ENCODE data around the gene IFI44. TPM values are rescaled to one million over a fixed set of nuclear protein-coding genes. Genes with fewer than 3 reads are reported as not detected.

Gene IFI44
- polyA plus RNA-seq, 3 donors = 23.0 to 48.1 (median 35.5) TPM

DNA sequence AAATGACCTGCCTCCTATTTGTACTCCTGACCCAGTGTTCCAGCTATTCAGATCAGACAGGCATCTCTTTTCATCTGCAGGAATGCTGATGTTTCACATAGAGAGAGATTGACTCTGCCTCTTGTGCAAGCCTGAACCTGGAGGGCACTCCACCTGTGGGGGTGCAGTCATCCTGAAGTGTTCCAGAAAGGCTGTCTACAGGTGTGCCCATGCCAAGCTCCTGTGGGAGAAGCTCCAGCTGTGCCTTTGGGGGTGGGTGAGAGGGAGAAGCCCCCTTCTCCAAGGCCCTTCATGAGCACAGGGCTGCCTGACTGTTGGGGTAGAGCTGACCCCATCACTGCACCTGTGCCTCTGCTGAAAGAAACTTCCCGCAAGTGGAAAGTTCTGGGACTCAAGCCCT, 22.8 kb downstream of the IFI44 start:
- no peaks in the 10 kb centered on the region for H3K36me3 ChIP-seq (replicated peaks in 1 of 2; ENCODE audit: control insufficient read depth in 1 of 2, insufficient read depth in 2 of 2, low read length in 2 of 2)
- H4K20me1 ChIP-seq (ENCODE audit: insufficient read depth, low read length) = no peaks in the 10 kb centered on the region
- H3K9me3 ChIP-seq (replicated peaks in 1 of 2; ENCODE audit: control insufficient read depth in 1 of 2, insufficient read depth in 1 of 2, low read length in 2 of 2) = no peaks in the 10 kb centered on the region
- Mint-ChIP-seq H3K36me3 (no peaks in the 10 kb centered on the region), H3K9me3 (no peaks in the 10 kb centered on the region), H3K27ac (no peak overlapping the region), H3K27me3 (ENCODE audit: low read depth in 3 of 3) (peaks cover 0 to 2% (median 0%) of the 10 kb centered on the region in 3 donors), H3K4me3 (no peak overlapping the region), H3K4me1 (peaks cover 2% of the 10 kb centered on the region)
- intact Hi-C loops (cut with micrococcal nuclease) = loop anchor here (5.0 to 10.0 kb wide), 2 partner anchors 55 to 538 kb away; no protein-coding TSS in a partner anchor
- no peak overlapping the region for H3K4me3 ChIP-seq (replicated peaks in 1 of 3; ENCODE audit: low read depth in 2 of 3, low read length in 3 of 3)
- no peak overlapping the region for H2AFZ ChIP-seq (ENCODE audit: insufficient read depth, low read depth, low read length, poor library complexity, severe bottlenecking)
- no peak overlapping the region for H3K27ac ChIP-seq (ENCODE audit: low read depth in 1 of 2, low read length in 2 of 2)
- no peak for DNase-seq
- H3K79me2 ChIP-seq (ENCODE audit: insufficient read depth, low read length) = no peaks in the 10 kb centered on the region
- H3K4me2 ChIP-seq (replicated peaks; ENCODE audit: extremely low read depth, low read length, poor library complexity, severe bottlenecking) = no peak overlapping the region
- no peak for TF ChIP-seq CTCF (IDR thresholded peaks at IDR 0.05)
- H3K27me3 ChIP-seq (ENCODE audit: control insufficient read depth in 2 of 2, insufficient read depth in 2 of 2, low read length in 2 of 2) = no peaks in the 10 kb centered on the region
- WGBS (ENCODE audit: insufficient coverage) = 100% methylated on average over 1 of the region's 1 CpG
- H3K4me1 ChIP-seq (ENCODE audit: control insufficient read depth in 1 of 2, insufficient read depth in 2 of 2, low read length in 2 of 2) = no peaks in the 10 kb centered on the region
- no peak overlapping the region for H3K9ac ChIP-seq (ENCODE audit: insufficient read depth, low read length, poor library complexity, severe bottlenecking)

DNA sequence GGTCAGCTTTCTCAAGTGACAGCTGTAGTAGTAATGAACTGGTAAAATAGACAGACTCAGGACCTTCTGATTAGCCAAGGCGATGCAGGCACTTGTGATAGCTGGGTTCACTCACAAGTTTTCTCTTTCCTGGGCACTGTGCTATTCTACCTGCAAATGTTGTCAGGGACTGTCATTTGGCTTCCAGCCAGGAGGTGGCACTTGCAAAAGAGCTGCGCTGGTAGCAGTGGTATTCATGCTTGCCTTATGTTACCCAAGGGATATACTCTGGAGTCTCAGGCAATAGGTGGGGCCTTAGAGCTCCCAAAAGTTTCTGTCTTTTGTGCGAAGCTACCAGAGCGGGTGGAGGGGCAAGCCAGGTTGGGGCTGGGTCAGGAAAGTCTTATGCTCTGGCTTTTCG, 23.5 kb downstream of the IFI44 start:
- no peak overlapping the region for H3K9ac ChIP-seq (ENCODE audit: insufficient read depth, low read length, poor library complexity, severe bottlenecking)
- Mint-ChIP-seq H3K27ac (no peak overlapping the region), H3K4me3 (no peak overlapping the region), H3K36me3 (no peaks in the 10 kb centered on the region), H3K27me3 (ENCODE audit: low read depth in 3 of 3) (peaks cover 0 to 2% (median 0%) of the 10 kb centered on the region in 3 donors), H3K9me3 (no peaks in the 10 kb centered on the region), H3K4me1 (peaks cover 5% of the 10 kb centered on the region)
- no peaks in the 10 kb centered on the region for H3K4me1 ChIP-seq (ENCODE audit: control insufficient read depth in 1 of 2, insufficient read depth in 2 of 2, low read length in 2 of 2)
- intact Hi-C loops (cut with micrococcal nuclease) = loop anchor here (5.0 to 10.0 kb wide), 2 partner anchors 56 to 538 kb away; no protein-coding TSS in a partner anchor
- H3K9me3 ChIP-seq (replicated peaks in 1 of 2; ENCODE audit: control insufficient read depth in 1 of 2, insufficient read depth in 1 of 2, low read length in 2 of 2) = no peaks in the 10 kb centered on the region
- no peaks in the 10 kb centered on the region for H4K20me1 ChIP-seq (ENCODE audit: insufficient read depth, low read length)
- H3K4me3 ChIP-seq (replicated peaks in 1 of 3; ENCODE audit: low read depth in 2 of 3, low read length in 3 of 3) = no peak overlapping the region
- 89% methylated on average over 5 of the region's 5 CpGs for WGBS (ENCODE audit: insufficient coverage)
- no peak overlapping the region for H2AFZ ChIP-seq (ENCODE audit: insufficient read depth, low read depth, low read length, poor library complexity, severe bottlenecking)
- H3K27ac ChIP-seq (ENCODE audit: low read depth in 1 of 2, low read length in 2 of 2) = no peak overlapping the region
- no peak for TF ChIP-seq CTCF (IDR thresholded peaks at IDR 0.05)
- H3K79me2 ChIP-seq (ENCODE audit: insufficient read depth, low read length) = no peaks in the 10 kb centered on the region
- H3K36me3 ChIP-seq (replicated peaks in 1 of 2; ENCODE audit: control insufficient read depth in 1 of 2, insufficient read depth in 2 of 2, low read length in 2 of 2) = no peaks in the 10 kb centered on the region
- no peaks in the 10 kb centered on the region for H3K27me3 ChIP-seq (ENCODE audit: control insufficient read depth in 2 of 2, insufficient read depth in 2 of 2, low read length in 2 of 2)
- H3K4me2 ChIP-seq (replicated peaks; ENCODE audit: extremely low read depth, low read length, poor library complexity, severe bottlenecking) = no peak overlapping the region
- DNase-seq = no peak
